Sigmoid colon (tissue), 7 donors: Measurements from ENCODE around the gene ZBTB7C. TPM values are rescaled to one million over a fixed set of nuclear protein-coding genes. Genes with fewer than 3 reads are reported as not detected.
A peak's percentile ranks its signal among the peaks of the same experiment; 100 is the strongest.

Experiments used
- DNase-seq: peaks from one replicate; pipeline ENCODE4 v3.0.0-alpha.2; 2019
- H3K27ac ChIP-seq, 4 donors: fragments of 200-600 bp; sonication (generic); one replicate each; pipeline ENCODE4 v1.5.1; 2016 to 2019; ENCODE audit warnings: mild to moderate bottlenecking in 1 of 4
- H3K27me3 ChIP-seq, 3 donors: fragments of 200-600 bp; sonication (generic); one replicate each; pipeline ENCODE4 v1.5.1; 2019; ENCODE audit warnings: mild to moderate bottlenecking in 1 of 3
- H3K36me3 ChIP-seq, 4 donors: fragments of 200-600 bp; sonication (generic); one replicate each; pipeline ENCODE4 v1.5.1; 2016 to 2019
- H3K4me1 ChIP-seq, 4 donors: fragments of 200-600 bp; sonication (generic); one replicate each; pipeline ENCODE4 v1.5.1; 2017 to 2019
- H3K4me3 ChIP-seq, 4 donors: fragments of 200-600 bp; sonication (generic); one replicate each; pipeline ENCODE4 v1.5.1; 2017 to 2019; ENCODE audit warnings: mild to moderate bottlenecking in 2 of 4, moderate library complexity in 1 of 4
- H3K9me3 ChIP-seq, 4 donors: fragments of 200-600 bp in 3 of 4; sonication (generic) in 3 of 4; one replicate each; pipeline versions ENCODE4 v1.5.1 to v1.6.1; 2013 to 2019
- EP300 ChIP-seq, 4 donors: sonication (generic); formaldehyde crosslinking; IDR thresholded peaks; one replicate each; pipeline ENCODE4 v1.6.1; 2017; ENCODE audit warnings: antibody characterized with exemption in 4 of 4
- POLR2A ChIP-seq, 2 donors: fragments of 450-650 bp; IDR thresholded peaks; one replicate each; pipeline ENCODE4 v1.6.1; 2016; ENCODE audit warnings: antibody characterized with exemption in 2 of 2, mild to moderate bottlenecking in 2 of 2, moderate library complexity in 2 of 2
- POLR2AphosphoS5 ChIP-seq, 4 donors: sonication (generic); formaldehyde crosslinking; IDR thresholded peaks; one replicate each; pipeline ENCODE4 v1.6.1; 2017; ENCODE audit warnings: antibody characterized with exemption in 4 of 4
- WGBS, 2 donors: extraction: QIAGEN DNeasy Blood & Tissue Kit; methylation state at CpG; one replicate each; pipeline ENCODE4 v1.1.7; 2013; 5-methylcytosine and 5-hydroxymethylcytosine counted together
- intact Hi-C: fragments of 100-400 bp; cut with DNase I; formaldehyde crosslinking; loops from one replicate; pipeline ENCODE4 v1.15.1; 2023
- polyA plus RNA-seq, 3 donors: library from polyadenylated mRNA; stranded (reverse); fragments of 200-250 nt; gene quantifications; one replicate each; pipeline ENCODE4 v1.2.3, GENCODE V29; 2013
- total RNA-seq, 4 donors: library from RNA; depleted of rRNA; stranded (reverse); fragments of >200 nt; gene quantifications; one replicate each; pipeline ENCODE4 v1.1.0, GENCODE V29; 2016
- TF ChIP-seq, protein P1 (sequence below), 4 experiments: fragments of 450-650 bp in 3 of 4; fragments of 200-600 bp in 1 of 4; IDR thresholded peaks; one replicate each; pipeline ENCODE4 v1.5.1; 2016 to 2019; ENCODE audit warnings: antibody characterized with exemption in 4 of 4, mild to moderate bottlenecking in 3 of 4, moderate library complexity in 2 of 4
- donor health status: healthy with polysubstance abuse.
- donor health status: Bipolar disorder and iron deficiency.
- donor health status: healthy.

ZBTB7C gene
- total and polyA plus RNA-seq, 7 donors, result 0.41 to 18.6 (median 1.7) TPM

DNA sequence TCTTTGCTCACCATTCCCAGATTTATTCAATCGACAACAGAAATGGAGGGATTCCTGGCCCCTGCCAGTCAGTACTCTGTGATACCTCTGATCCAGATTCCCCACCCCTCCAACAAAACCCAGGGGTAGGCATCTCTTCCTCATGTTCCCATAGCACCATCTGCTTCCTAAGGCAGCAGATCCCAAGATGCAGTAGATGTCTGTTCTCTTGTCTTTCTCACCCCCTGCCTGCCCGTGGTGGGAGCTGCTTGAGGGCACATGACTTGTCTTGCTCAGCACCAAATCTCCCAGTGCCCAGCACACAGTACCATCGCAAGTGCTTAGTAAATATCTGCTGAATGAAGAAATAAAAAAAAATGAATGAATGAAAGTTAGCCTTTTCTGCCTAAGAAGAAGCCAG lies 98.2 kb downstream of the ZBTB7C start:
- H3K27ac ChIP-seq, result no peak overlapping the region
- intact Hi-C loops, result no loop called here
- H3K36me3 ChIP-seq, result no peaks in the 10 kb centered on the region
- no peak for TF ChIP-seq POLR2AphosphoS5 (IDR thresholded peaks at IDR 0.05)
- no peak for TF ChIP-seq POLR2A (IDR thresholded peaks at IDR 0.05)
- TF ChIP-seq EP300 (IDR thresholded peaks at IDR 0.05), result no peak
- TF ChIP-seq, protein P1, sequence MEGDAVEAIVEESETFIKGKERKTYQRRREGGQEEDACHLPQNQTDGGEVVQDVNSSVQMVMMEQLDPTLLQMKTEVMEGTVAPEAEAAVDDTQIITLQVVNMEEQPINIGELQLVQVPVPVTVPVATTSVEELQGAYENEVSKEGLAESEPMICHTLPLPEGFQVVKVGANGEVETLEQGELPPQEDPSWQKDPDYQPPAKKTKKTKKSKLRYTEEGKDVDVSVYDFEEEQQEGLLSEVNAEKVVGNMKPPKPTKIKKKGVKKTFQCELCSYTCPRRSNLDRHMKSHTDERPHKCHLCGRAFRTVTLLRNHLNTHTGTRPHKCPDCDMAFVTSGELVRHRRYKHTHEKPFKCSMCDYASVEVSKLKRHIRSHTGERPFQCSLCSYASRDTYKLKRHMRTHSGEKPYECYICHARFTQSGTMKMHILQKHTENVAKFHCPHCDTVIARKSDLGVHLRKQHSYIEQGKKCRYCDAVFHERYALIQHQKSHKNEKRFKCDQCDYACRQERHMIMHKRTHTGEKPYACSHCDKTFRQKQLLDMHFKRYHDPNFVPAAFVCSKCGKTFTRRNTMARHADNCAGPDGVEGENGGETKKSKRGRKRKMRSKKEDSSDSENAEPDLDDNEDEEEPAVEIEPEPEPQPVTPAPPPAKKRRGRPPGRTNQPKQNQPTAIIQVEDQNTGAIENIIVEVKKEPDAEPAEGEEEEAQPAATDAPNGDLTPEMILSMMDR (IDR thresholded peaks at IDR 0.05), result no peak
- H3K27me3 ChIP-seq, result peaks cover 0 to 5% (median 0%) of the 10 kb centered on the region in 3 donors
- H3K4me3 ChIP-seq, result no peak overlapping the region
- DNase-seq, result no peak
- no peaks in the 10 kb centered on the region for H3K9me3 ChIP-seq
- no peaks in the 10 kb centered on the region for H3K4me1 ChIP-seq
- WGBS, 2 donors, result 60 to 82% methylated on average over 3 of the region's 3 CpGs

DNA sequence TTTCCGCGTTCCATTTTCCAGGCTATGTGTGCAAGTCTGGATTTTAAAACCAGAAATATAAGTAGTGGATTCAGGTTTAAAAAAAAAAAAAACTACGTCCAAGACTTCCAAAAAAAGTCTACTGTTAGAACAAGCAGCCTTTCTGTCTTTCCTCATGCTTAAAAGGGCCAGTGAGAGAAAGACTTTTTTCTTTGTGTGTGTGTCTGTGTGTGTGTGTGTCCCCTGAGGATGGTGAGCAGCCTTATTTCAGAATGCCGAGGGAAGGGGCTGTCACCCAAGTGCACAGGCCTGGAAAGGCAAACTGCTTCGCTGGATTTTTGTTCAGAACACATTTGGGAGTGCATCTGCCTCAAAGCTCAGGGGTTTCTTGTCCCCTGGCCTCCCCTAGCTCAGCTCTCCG lies 98.8 kb downstream of the ZBTB7C start:
- TF ChIP-seq POLR2AphosphoS5 (IDR thresholded peaks at IDR 0.05) (no peak), EP300 (IDR thresholded peaks at IDR 0.05) (no peak), POLR2A (IDR thresholded peaks at IDR 0.05) (no peak)
- TF ChIP-seq, protein P1 (IDR thresholded peaks at IDR 0.05), result no peak
- H3K4me3 ChIP-seq, result no peak overlapping the region
- no peaks in the 10 kb centered on the region for H3K4me1 ChIP-seq
- no peaks in the 10 kb centered on the region for H3K36me3 ChIP-seq
- DNase-seq, result peak; percentile 4
- intact Hi-C loops, result no loop called here
- WGBS, 2 donors, result 85 to 86% methylated on average over 6 of the region's 6 CpGs
- H3K27ac ChIP-seq, result no peak overlapping the region
- H3K27me3 ChIP-seq, result peaks cover 0 to under 1% (median 0%) of the 10 kb centered on the region in 3 donors
- H3K9me3 ChIP-seq, result no peaks in the 10 kb centered on the region

DNA sequence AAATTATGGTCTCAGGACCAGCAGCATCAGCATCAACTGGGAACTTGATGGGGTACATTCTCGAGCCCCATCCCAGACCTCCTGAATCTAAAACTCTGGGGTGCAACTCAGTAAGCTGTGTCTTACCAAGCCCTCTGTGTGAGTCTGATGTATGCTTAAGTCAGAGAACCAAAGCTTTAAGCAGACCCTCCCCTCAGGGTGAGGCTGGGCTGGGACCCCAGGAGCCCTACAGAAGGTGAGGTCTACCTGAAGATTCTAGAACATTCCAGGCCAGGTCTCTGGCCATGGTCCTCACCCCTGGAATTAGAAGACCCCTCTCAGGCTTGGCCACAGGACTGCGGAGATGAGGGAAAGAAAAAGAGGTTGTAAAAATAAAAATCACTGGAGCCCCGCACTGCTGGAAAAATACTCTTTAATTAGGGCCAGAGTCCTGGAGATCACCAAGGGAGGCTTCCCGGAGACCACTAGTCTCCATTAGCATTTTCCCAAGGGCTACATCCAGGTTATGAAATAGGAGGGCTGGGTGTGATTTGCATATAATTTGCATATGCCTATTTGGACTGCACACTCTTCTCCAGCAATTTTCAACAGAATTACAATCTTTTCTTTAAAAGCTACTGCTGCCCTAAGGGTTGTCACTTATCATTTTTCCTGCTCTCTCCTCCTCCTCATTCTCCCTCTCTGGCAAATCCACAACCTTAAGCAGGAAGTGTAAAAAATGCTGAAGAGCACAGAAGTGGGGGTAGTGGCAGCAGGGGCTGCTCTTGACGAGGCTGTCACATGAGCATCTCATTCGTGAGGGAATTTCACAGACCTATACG lies 100.2 kb downstream of the ZBTB7C start:
- no peaks in the 10 kb centered on the region for H3K27me3 ChIP-seq
- H3K36me3 ChIP-seq, result no peaks in the 10 kb centered on the region
- peak; percentile 25 for DNase-seq
- H3K4me3 ChIP-seq, result no peak overlapping the region
- H3K4me1 ChIP-seq, result no peaks in the 10 kb centered on the region
- H3K27ac ChIP-seq, result no peak overlapping the region
- no peaks in the 10 kb centered on the region for H3K9me3 ChIP-seq
- intact Hi-C loops, result no loop called here
- 78 to 83% methylated on average over 7 of the region's 7 CpGs for WGBS, 2 donors
- TF ChIP-seq EP300 (IDR thresholded peaks at IDR 0.05), result no peak
- TF ChIP-seq, protein P1 (IDR thresholded peaks at IDR 0.05), result no peak
- TF ChIP-seq POLR2A (IDR thresholded peaks at IDR 0.05), result no peak

DNA sequence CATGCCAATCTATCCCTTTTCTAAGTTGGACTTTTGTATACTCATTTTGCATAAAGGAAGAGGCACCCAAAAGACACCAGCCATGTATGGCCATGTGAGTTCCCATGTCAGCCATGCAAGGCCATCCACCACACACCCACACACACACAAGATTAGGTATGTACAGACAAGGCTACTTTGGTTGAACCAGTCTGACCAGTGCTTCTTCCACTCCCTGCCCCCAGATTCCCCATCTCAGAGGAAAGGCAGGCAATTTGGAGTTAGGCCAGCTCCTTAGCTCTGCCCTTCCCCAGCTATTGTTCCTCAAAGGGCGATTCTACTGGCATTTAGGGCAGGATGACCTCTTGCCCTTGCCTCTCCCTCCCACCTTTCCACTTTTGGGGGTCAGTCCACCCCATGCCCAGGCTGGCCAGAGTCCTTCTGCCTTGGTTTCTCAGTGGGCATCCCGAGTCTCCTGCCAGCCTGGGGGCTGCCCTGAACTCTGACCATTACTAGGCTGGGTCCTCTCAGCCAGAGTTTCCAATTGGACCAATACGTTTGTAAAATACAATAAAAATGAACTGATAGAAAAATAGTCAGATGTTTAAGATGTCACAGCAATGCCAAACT lies 101.1 kb downstream of the ZBTB7C start:
- no peaks in the 10 kb centered on the region for H3K27me3 ChIP-seq
- H3K4me1 ChIP-seq, result no peaks in the 10 kb centered on the region
- WGBS, 2 donors, result 32 to 63% methylated on average over 3 of the region's 3 CpGs
- TF ChIP-seq, protein P1 (IDR thresholded peaks at IDR 0.05), result no peak
- TF ChIP-seq POLR2AphosphoS5 (IDR thresholded peaks at IDR 0.05) (no peak), POLR2A (IDR thresholded peaks at IDR 0.05) (no peak), EP300 (IDR thresholded peaks at IDR 0.05) (no peak)
- H3K9me3 ChIP-seq, result no peaks in the 10 kb centered on the region
- intact Hi-C loops, result no loop called here
- peak; percentile 29 for DNase-seq
- H3K36me3 ChIP-seq, result no peaks in the 10 kb centered on the region
- H3K4me3 ChIP-seq, result no peak overlapping the region
- peak overlapping the region in 1 of 4 donors; percentile 76 for H3K27ac ChIP-seq
